OCI-LY3 (cell line): ENCODE measurements around the gene GGT7.

Experiments used
- H2AFZ ChIP-seq: fragments of 200-600, 300-600 bp; shearing (Covaris generic); 2 replicates; pipeline ENCODE4 v1.6.0; 2014; ENCODE audit warnings: antibody characterized with exemption, low read depth, low read length
- H3K27ac ChIP-seq: fragments of 200-600, 300-600 bp; sonication (generic); 2 replicates; pipeline ENCODE4 v1.5.1; 2014; ENCODE audit warnings: mild to moderate bottlenecking, low read length, moderate library complexity, mixed read lengths
- H3K27me3 ChIP-seq: fragments of 200-600, 300-600 bp; sonication (generic); 2 replicates; pipeline ENCODE4 v1.6.1; 2014; ENCODE audit warnings: low read depth, low read length, mixed read lengths
- H3K36me3 ChIP-seq: fragments of 200-600, 300-600 bp; sonication (generic); replicated peaks from 2 replicates; pipeline ENCODE3; 2014; ENCODE audit warnings: low read depth, low read length, mixed read lengths
- H3K4me1 ChIP-seq: fragments of 300-600, 200-600 bp; sonication (generic); 2 replicates; pipeline ENCODE4 v1.6.1; 2014; ENCODE audit warnings: low read length, mixed read lengths
- H3K4me2 ChIP-seq: fragments of 200-600, 300-600 bp; sonication (generic); 2 replicates; pipeline ENCODE4 v1.6.1; 2014; ENCODE audit warnings: low read length, mixed read lengths
- H3K4me3 ChIP-seq: fragments of 300-600, 200-600 bp; sonication (generic); 2 replicates; pipeline ENCODE4 v1.5.1; 2014; ENCODE audit warnings: antibody characterized with exemption, mild to moderate bottlenecking, low read length, moderate library complexity
- H3K79me2 ChIP-seq: fragments of 300-600, 200-600 bp; shearing (Covaris generic); 2 replicates; pipeline ENCODE4 v1.6.1; 2014; ENCODE audit warnings: mild to moderate bottlenecking, low read length, mixed read lengths
- H3K9ac ChIP-seq: fragments of 300-600, 200-600 bp; shearing (Covaris generic); 2 replicates; pipeline ENCODE4 v1.6.0; 2014; ENCODE audit warnings: mild to moderate bottlenecking, low read length, moderate library complexity
- H3K9me3 ChIP-seq: fragments of 200-600, 300-600 bp; shearing (Covaris generic); 2 replicates; pipeline ENCODE4 v1.6.1; 2014; ENCODE audit warnings: low read length, mixed read lengths; ENCODE audit not compliant: insufficient read depth
- H4K20me1 ChIP-seq: fragments of 200-600, 300-600 bp; sonication (generic); 2 replicates; pipeline ENCODE4 v1.6.1; 2016; ENCODE audit warnings: low read length, mixed read lengths; ENCODE audit not compliant: insufficient read depth
- CTCF ChIP-seq: fragments of 200-600, 300-600 bp; sonication (generic); IDR thresholded peaks from 2 replicates; pipeline ENCODE4 v1.5.1; 2014; ENCODE audit warnings: antibody characterized with exemption, low read length, low read depth
- EZH2phosphoT487 ChIP-seq: fragments of 200-600 bp; shearing (Covaris generic); IDR thresholded peaks from 2 replicates; pipeline ENCODE4 v1.6.1; 2018; ENCODE audit warnings: antibody characterized with exemption, mixed run types, low read depth

The GGT7 gene

GRCh38 chr20:34874094-34874654 is 1.5 kb upstream of the GGT7 start:
- H3K4me2 ChIP-seq, result no peak overlapping the region
- no peaks in the 10 kb centered on the region for H3K36me3 ChIP-seq
- no peaks in the 10 kb centered on the region for H3K9me3 ChIP-seq
- H2AFZ ChIP-seq, result 0 out of 2 replicates have a peak overlapping the region, but pooled peaks have one; percentile 16
- H3K27me3 ChIP-seq, result 0 out of 2 replicates have a peak, but pooled peaks cover 3% of the 10 kb centered on the region
- H3K4me1 ChIP-seq, result peaks cover 23% of the 10 kb centered on the region
- no peak overlapping the region for H3K27ac ChIP-seq
- H3K4me3 ChIP-seq, result no peak overlapping the region
- no peaks in the 10 kb centered on the region for H3K79me2 ChIP-seq
- TF ChIP-seq EZH2phosphoT487 (no peak), CTCF (peak; percentile 98)
- no peaks in the 10 kb centered on the region for H4K20me1 ChIP-seq
- no peak overlapping the region for H3K9ac ChIP-seq

- Histone ChIP-seq H3K36me3 (no peaks in the 10 kb centered on the region), H3K9me3 (no peaks in the 10 kb centered on the region), H3K4me1 (peaks cover 23% of the 10 kb centered on the region), H3K79me2 (no peaks in the 10 kb centered on the region), H3K27me3 (0 out of 2 replicates have a peak, but pooled peaks cover 3% of the 10 kb centered on the region), H3K4me2 (peak overlapping the region; percentile 81), H3K27ac (no peak overlapping the region), H2AFZ (no peak overlapping the region), H3K9ac (0 out of 2 replicates have a peak overlapping the region, but pooled peaks have one; percentile 49), H4K20me1 (no peaks in the 10 kb centered on the region), H3K4me3 (peak overlapping the region; percentile 77)
- TF ChIP-seq EZH2phosphoT487 (no peak), CTCF (no peak)
Measured at GRCh38 chr20:34873583-34874093, 982 bp upstream of the GGT7 start.

- Histone ChIP-seq H3K4me3 (peak overlapping the region; percentile 77), H3K27ac (no peak overlapping the region), H3K9me3 (no peaks in the 10 kb centered on the region), H3K9ac (peak overlapping the region; percentile 55), H3K27me3 (0 out of 2 replicates have a peak, but pooled peaks cover 3% of the 10 kb centered on the region), H3K79me2 (no peaks in the 10 kb centered on the region), H3K4me2 (peak overlapping the region; percentile 81), H2AFZ (peak overlapping the region; percentile 68; the same call in 1 of the 2 replicates), H4K20me1 (no peaks in the 10 kb centered on the region), H3K36me3 (no peaks in the 10 kb centered on the region), H3K4me1 (peaks cover 21% of the 10 kb centered on the region)
- TF ChIP-seq CTCF, result no peak
- TF ChIP-seq EZH2phosphoT487, result no peak
Measured at GRCh38 chr20:34871966-34872621, 562 bp downstream of the GGT7 start.

- H2AFZ ChIP-seq, result no peak overlapping the region
- H3K9ac ChIP-seq, result no peak overlapping the region
- H3K4me2 ChIP-seq, result peak overlapping the region; percentile 81
- H3K36me3 ChIP-seq, result no peaks in the 10 kb centered on the region
- H3K27ac ChIP-seq, result no peak overlapping the region
- H4K20me1 ChIP-seq, result no peaks in the 10 kb centered on the region
- no peaks in the 10 kb centered on the region for H3K79me2 ChIP-seq
- no peak overlapping the region for H3K4me3 ChIP-seq
- H3K4me1 ChIP-seq, result peaks cover 20% of the 10 kb centered on the region
- H3K9me3 ChIP-seq, result no peaks in the 10 kb centered on the region
- TF ChIP-seq CTCF (no peak), EZH2phosphoT487 (no peak)
- 0 out of 2 replicates have a peak, but pooled peaks cover 3% of the 10 kb centered on the region for H3K27me3 ChIP-seq
Measured at GRCh38 chr20:34871320-34871926, 1.2 kb downstream of the GGT7 start.
